GM08714 (cell line): Measurements from ENCODE around the gene TGM4.
"Not testable (repeated sequence)": the region's sequence is repeated elsewhere in the genome, so short reads cannot be mapped to it uniquely, and the experiment has no call there.

ENCODE experiments used
- H3K4me3 ChIP-seq: fragments of 200-500 bp; sonication (Bioruptor generic); 2 replicates; pipeline ENCODE4 v1.5.1; 2014; ENCODE audit warnings: mild to moderate bottlenecking, low read length, inconsistent platforms
- ZNF274 ChIP-seq: IDR thresholded peaks from 2 replicates; pipeline ENCODE4 v1.6.1; 2012; ENCODE audit warnings: mild to moderate bottlenecking, low read depth, low read length

TGM4 gene

DNA sequence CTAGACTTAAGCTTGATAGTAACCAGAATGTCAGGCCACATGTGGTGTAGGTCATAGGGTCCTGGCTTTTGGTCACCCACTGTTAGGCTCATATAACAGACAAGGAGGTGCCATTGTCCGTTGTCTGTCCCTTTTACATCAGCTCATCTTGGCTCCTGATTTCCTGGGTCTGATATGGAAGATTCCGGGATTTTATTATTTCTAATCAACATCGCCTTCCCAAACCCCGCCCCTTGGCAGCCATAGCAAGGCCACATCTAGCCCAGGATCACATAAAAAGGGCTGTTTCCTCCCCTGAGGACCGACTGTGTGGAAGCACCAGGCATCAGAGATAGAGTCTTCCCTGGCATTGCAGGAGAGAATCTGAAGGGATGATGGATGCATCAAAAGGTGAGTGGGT is at the start of gene TGM4:
Gene TGM4, plus strand, starts transcription at position 301 of the 400 bp plus-strand sequence. Its CDS starts 71 bp downstream, at position 372.
- no peak within 1 kb of the TSS for H3K4me3 ChIP-seq
- TF ChIP-seq ZNF274: no peak

DNA sequence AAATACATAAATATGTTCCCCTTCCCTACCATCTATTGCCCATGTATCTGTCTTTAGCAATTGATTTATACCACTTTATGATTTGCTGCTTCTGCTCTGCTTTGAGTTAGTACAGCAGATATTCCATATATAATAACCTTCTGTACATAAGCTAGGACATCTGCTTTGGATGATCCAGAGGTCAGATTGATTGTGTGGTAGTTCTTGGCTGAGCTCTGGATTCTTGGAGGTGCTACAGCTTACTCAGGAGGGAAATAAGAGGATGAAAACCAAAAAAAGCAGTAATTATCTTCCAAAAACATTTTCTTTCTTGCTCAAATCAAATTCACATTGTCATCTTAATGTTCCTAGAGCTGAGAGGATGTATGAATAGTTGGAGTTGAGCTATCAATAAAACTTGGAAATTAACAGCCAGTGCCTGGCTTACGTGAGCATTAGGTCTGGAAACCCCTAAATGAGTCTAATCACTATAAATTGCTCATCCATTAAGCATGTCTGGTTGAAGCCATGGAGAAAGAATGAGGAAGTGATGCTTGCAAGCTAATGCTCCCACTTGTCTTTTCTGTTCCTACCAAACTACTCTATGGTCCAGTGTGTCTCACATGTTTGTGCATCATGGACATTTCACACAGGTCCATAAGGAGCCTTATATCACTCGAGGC is 49.0 kb upstream of the TGM4 start:
- no peak overlapping the region for H3K4me3 ChIP-seq
- TF ChIP-seq ZNF274: no peak

DNA sequence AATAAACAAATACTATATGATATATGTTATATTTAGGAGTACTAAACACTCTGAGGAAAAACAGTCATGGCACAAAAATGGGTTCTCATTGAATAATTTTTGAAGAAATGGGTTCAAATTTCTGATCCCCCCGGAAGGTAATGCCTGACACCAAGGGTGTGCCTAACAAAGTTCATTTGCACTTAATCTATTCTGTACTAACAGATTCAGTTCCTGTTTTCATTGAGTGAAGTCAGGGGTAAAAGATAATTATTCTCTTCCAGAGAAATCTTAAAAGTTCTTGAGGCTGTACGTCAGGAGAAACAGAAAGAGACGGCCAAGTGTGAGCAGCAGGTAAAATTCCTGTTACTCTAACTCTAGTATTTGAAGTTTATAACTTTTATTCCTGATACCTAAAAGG is 47.2 kb upstream of the TGM4 start:
- TF ChIP-seq ZNF274: no peak
- no peak overlapping the region for H3K4me3 ChIP-seq

DNA sequence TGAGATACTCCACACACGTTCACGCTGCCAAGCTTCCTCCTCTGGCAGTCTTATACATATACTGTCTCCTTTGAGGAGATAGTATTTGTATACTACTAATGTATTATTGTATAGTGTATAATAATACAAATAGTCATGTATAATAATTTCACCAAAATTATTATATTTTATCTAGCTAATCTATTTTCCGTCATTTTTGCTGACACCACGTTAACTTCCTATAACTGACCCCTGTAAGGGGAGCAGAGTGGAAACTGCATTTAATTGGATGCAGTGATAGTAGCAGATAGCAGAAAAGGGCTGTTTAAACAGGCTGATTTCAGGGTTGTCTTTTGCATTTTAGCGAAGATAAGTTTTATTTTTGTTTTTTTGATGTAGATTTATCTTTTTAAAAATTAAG is 43.2 kb upstream of the TGM4 start:
- no peak overlapping the region for H3K4me3 ChIP-seq
- TF ChIP-seq ZNF274: no peak

DNA sequence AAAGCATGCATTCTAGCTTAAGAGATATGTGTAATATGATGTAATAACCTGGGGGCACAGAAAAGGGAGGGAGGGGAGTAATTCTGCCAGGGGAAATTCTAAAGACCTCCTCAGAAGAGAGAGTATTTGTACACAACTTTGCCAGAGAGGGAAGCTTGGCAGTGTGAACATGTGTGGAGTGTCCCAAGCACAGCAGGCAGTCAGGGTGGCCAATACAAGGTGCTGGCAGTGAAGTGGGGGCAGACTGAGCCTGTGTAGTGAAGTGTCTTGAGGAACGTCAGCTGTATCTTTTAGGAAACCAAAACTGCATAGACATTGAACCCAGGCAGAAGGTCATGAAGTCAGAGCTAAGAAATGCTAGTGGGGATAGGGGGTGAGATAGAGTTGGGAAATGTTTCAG is 42.4 kb upstream of the TGM4 start:
- TF ChIP-seq ZNF274: no peak
- H3K4me3 ChIP-seq: no peak overlapping the region

DNA sequence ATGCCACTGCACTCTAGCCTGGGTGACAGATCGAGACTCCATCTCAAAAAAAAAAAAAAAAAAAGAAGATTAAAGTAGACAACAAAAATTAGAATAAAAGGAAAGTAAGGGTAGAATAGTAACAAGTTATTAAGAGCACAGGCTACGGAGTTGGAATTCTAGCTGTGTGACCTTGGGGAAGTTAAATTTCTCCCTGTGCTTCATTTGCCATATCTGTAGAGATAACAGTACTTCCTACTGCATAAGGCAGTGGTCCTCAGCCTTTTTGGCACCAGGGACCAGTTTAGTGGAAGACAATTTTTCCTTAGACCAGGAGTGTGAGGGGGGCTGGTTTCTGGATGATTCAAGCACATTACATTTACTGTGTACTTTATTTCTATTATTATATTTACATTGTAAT is 41.4 kb upstream of the TGM4 start:
- H3K4me3 ChIP-seq: no peak overlapping the region
- no peak for TF ChIP-seq ZNF274

DNA sequence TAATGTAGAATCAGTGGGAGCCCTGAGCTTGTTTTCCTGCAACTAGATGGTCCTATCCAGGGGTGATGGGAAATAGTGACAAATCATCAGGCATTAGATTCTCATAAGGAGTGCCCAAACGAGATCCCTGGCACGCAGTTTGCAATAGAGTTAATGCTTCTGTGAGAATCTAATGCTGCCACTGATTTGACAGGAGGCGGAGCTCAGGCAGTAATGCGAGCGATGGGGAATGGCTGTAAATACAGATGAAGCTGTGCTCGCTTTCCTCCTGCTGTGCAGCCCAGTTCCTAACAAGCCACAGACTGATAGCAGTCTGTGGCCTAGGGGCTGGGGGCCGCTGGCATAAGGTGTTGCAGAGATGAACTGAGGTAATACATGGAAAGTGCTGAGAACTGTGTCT is 41.0 kb upstream of the TGM4 start:
- H3K4me3 ChIP-seq: no peak overlapping the region
- TF ChIP-seq ZNF274: no peak

DNA sequence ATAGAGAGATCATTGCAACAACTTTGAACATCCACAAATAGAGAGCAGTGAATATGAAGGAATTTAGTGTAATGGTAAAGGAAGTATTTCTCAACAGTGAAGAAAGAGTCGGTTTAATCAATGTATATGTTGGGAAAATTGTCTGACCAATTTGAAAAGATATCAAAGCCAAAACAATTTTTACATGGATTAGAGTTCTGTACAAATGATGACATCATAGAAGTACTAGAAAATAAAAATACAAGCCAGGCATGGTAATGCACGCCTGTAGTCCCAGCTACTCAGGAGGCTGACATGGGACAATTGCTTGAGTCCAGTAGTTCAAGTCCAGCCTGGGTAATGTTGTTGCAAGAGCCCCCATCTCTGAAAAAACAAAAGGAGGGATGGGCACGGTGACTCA is 38.7 kb upstream of the TGM4 start:
- H3K4me3 ChIP-seq: no peak overlapping the region
- no peak for TF ChIP-seq ZNF274

DNA sequence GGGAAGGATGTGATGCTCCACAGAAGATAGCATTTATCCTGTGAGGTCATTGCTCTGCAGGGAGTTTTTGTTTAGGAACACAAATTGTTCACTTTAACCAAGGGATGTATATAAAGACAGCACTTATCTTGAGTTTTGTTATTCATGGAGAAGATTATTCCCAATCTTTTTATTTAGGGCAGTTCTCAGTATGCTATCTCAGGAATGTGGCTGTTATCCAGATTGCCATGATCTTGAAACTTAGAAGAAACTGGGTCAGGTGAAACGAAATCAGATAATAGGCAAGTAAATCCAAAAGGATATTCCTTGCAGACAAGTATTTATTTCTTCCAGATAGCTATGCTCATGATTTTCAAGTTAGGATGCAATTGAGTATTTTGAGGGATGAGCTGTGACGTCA is 32.0 kb upstream of the TGM4 start:
- no peak overlapping the region for H3K4me3 ChIP-seq
- no peak for TF ChIP-seq ZNF274

DNA sequence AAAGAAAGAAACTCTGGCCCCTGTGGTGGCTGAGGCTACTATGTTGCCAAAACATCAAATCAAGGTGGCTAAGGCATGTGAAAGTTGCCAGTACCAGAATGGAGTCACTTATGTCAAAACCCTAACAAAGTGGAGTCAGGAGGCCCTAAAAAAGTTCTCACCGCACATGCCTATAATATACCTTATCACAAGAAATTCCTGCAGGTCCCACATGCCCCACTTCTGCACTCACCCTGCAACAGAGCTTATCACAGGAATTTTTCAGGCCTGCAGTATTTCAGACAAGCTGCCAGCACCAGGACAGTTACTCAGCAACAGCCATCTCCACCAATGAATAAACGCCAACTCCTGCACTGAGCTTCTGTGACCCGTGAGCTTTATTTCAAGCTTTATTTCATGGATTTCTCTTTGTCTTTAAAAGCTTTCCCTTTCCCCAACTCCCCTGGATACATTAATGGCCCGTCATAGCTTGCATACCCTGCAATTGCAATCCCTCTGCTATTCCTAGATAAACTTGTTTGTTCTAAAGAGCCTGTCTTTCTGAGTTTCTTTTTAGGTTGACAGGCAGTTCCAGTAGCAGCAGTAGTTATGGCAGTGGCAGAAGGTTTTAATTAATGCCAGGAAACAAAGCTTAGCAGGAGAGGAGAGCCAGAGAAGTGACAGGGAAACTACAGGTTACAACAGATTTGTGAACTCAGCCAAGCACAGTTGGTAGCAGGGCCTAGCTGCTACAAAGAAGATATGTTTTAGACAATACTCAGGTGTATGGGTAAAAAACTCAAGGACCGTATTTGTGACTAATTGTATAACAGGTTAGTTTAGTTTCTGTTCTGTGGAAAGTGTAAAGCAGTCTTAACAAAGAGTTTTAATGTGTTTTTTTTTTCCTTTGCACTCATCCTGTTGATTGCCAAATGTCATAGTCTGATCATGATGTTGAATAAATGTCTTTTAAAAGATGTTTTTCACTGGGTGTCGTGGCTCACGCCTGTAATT is 28.6 kb upstream of the TGM4 start:
- TF ChIP-seq ZNF274: no peak
- H3K4me3 ChIP-seq: no peak overlapping the region

DNA sequence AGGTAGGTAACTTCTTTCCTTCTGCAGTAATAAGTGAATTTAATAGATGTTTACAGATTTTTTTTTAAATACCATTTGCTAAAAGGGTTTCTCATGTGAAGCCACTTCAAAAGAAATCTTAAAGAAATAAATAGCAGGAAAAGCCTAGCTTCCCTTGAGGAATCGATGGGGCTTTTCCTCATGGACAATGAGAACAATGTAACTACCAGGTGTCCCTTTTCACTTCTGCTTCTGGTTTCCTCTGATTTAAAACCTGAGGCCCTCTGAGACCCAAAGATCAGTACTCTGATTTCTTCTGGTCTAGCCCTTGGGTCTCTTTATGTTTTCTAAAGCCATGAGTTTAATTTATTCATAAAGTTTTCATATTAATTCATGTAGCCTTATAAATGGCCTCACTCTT is 25.8 kb upstream of the TGM4 start:
- H3K4me3 ChIP-seq: no peak overlapping the region
- TF ChIP-seq ZNF274: no peak

DNA sequence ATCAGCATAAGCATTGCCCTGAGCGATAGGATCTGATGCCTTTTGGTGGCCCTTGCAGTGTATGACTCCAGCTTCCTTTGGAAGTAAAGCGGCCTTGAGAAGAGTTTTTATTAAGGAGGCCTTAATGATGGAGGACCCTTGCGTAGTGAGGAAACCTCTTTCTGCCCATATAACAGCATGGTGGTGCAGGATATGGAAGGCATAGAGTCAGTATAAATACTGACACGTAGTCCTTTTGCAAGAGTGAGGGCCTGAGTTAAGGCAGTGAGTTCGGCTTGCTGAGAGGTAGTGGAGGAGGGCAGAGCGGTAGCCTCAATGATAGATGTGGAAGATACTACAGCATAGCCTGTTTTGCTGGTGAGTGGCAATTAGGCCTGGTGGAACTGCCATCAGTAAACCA is 17.7 kb upstream of the TGM4 start:
- not testable (repeated sequence) for H3K4me3 ChIP-seq

DNA sequence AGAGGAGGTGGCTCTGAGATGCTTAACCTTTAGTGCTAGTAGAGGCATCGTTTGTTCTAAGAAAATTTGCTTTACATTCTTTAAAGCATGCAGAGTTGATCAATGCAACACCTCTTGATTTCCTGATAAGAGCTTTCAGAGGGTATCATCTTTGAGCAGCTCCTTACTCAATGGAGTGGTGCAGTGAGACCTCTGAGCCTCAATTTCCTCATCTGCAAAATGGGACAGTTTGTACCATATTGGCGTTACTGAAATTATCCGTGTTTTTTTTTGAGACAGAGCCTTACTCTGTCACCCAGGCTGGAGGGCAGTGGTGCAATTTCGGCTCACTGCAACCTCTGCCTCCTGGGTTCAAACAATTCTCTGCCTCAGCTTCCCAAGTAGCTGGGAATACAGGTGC is 14.3 kb upstream of the TGM4 start:
- TF ChIP-seq ZNF274: no peak

DNA sequence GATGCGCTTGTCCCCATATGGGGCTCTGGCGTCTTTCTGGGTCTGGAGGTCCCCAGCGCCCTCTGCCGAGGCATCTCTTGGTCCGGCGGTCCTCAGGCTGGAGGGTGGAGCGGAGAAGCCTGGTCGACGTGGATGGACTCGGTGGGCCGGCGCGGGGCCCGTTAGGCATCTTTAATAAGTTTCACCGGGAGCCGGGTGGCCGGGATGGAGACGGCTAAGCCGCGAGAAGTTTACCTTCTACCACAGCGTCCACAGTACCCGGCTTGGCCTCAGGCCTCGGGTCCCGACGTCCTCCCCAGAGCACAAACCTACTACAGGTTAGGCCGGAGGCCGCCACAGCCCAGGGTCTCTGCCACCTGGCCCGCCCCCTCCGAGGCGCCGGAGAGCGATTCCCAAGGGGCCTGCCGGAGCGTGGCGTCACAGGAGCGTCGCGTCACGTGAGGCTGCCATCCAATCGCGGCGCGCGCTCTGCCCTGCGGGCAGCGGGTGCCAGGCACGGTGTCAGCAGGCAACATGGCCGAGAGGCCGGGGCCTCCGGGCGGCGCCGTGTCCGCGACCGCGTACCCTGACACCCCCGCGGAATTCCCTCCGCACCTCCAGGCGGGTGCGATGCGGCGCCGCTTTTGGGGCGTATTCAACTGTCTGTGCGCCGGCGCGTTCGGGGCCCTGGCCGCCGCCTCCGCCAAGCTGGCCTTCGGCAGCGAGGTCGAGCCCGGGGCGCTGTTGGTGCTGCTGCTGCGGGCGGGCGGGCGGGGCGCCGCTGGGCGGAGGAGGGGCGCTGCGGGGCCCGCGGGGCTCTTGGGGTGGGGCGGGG is 12.8 kb upstream of the TGM4 start, which contains the start of gene TMEM42:
Gene TMEM42, plus strand, starts transcription at position 501 of the 814 bp plus-strand sequence. Its CDS starts 13 bp downstream, at position 514.
- peak within 1 kb of the TSS; percentile 76 for H3K4me3 ChIP-seq
- no peak for TF ChIP-seq ZNF274

More for the DNA sequence above, 14.3 kb upstream of the TGM4 start:
- H3K4me3 ChIP-seq: no peak overlapping the region
